Activated T-cell treated with anti-CD3 and anti-CD28 coated beads, Interleukin-2, amount 50 U/mL, for 1 hour (primary cell): ENCODE measurements around the gene SF3B5.
"Not testable (repeated sequence)": the region's sequence is repeated elsewhere in the genome, so short reads cannot be mapped to it uniquely, and the experiment has no call there.

Experiments used
- DNase-seq: peaks from one replicate; pipeline ENCODE4 v3.0.0-alpha.2; 2020

The SF3B5 gene

GRCh38 chr6:144095134-144096002, at the start of gene SF3B5:
SF3B5 (minus strand) TSS chr6:144095573; CDS start chr6:144095497, 76 bp downstream.
- DNase-seq: peak; percentile 94

- no peak for DNase-seq
Observed at GRCh38 chr6:144144996-144145395, 49.6 kb upstream of the SF3B5 start.

GRCh38 chr6:144143878-144144277, 48.5 kb upstream of the SF3B5 start:
- no peak for DNase-seq

GRCh38 chr6:144143106-144143505, 47.7 kb upstream of the SF3B5 start:
- DNase-seq: no peak

GRCh38 chr6:144141470-144141869, 46.1 kb upstream of the SF3B5 start:
- no peak for DNase-seq

GRCh38 chr6:144140867-144141266, 45.5 kb upstream of the SF3B5 start:
- DNase-seq: no peak

GRCh38 chr6:144139817-144140216, 44.4 kb upstream of the SF3B5 start:
- DNase-seq: no peak

- no peak for DNase-seq
Observed at GRCh38 chr6:144138542-144138941, 43.2 kb upstream of the SF3B5 start.

GRCh38 chr6:144134737-144135136, 39.4 kb upstream of the SF3B5 start:
- DNase-seq: no peak

- DNase-seq: no peak
Observed at GRCh38 chr6:144134176-144134575, 38.8 kb upstream of the SF3B5 start.

GRCh38 chr6:144133225-144133821, 38.0 kb upstream of the SF3B5 start:
- DNase-seq: no peak

GRCh38 chr6:144132167-144132690, 36.9 kb upstream of the SF3B5 start:
- not testable (repeated sequence) for DNase-seq

GRCh38 chr6:144131248-144131709, 35.9 kb upstream of the SF3B5 start:
- DNase-seq: no peak

GRCh38 chr6:144129469-144129868, 34.1 kb upstream of the SF3B5 start:
- no peak for DNase-seq

- no peak for DNase-seq
Observed at GRCh38 chr6:144127097-144127496, 31.7 kb upstream of the SF3B5 start.

- no peak for DNase-seq
Observed at GRCh38 chr6:144123836-144124235, 28.5 kb upstream of the SF3B5 start.

- no peak for DNase-seq
Observed at GRCh38 chr6:144123421-144123820, 28.0 kb upstream of the SF3B5 start.

GRCh38 chr6:144122861-144123260, 27.5 kb upstream of the SF3B5 start:
- DNase-seq: no peak

GRCh38 chr6:144119376-144119775, 24.0 kb upstream of the SF3B5 start:
- no peak for DNase-seq

- no peak for DNase-seq
Observed at GRCh38 chr6:144115219-144115618, 19.8 kb upstream of the SF3B5 start.

GRCh38 chr6:144113366-144113765, 18.0 kb upstream of the SF3B5 start:
- DNase-seq: no peak

- DNase-seq: no peak
Observed at GRCh38 chr6:144110210-144110609, 14.8 kb upstream of the SF3B5 start.

GRCh38 chr6:144106206-144106605, 10.8 kb upstream of the SF3B5 start:
- no peak for DNase-seq

- no peak for DNase-seq
Observed at GRCh38 chr6:144104898-144105487, 9.6 kb upstream of the SF3B5 start.
